Measurements from ENCODE around the gene CIPC.
A peak's percentile ranks its signal among the peaks of the same experiment; 100 is the strongest.

CIPC gene

DNA sequence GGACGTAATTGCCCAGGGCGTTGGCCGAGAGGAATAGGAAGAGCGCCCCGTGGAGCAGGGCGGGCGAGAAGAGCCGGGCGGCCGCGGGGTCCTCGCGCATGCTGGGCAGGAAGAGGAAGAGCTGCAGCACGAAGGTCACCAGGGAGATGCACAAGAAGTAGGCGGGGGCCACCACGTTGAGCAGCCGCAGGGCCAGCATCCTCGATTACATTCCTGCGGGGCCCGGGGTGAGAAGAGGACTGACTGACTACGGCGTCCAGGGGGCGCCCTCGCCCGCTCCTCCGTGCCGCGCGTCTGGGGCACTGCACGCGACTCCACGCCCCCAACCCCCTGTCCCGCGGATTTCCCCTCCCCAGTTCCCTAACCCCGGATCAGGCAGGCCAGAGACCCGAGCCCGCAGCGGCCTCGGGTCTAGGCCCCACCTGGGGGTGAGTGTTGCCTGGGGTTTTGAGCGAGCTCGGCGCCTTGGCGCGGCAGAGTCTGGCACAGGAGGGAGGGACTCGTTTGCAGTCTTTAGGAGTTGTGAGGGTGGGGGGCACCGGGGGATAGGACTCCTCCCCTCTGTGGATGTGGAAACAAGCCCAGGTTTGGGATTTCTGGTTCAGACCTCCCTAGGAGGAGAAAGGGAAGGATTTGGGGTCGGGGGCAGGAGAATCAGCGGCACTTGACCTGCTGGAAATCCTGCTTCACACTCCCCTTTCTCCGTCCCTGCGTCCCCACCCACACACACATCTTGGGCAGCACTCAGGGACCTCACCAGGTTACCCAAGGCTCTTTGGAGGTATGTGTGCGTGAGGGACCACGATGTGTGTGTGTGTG, 41.7 kb downstream of the CIPC start:
- Histone ChIP-seq H3K27ac (replicated peaks) (no peak overlapping the region), H3K4me3 (replicated peaks; ENCODE audit: insufficient read depth, low read length) (no peak overlapping the region), H3K27me3 (ENCODE audit: insufficient read depth, poor library complexity, severe bottlenecking) (peaks cover 7% of the 10 kb centered on the region)
- no peak for TF ChIP-seq SPI1 (IDR thresholded peaks at IDR 0.05; ENCODE audit: borderline replicate concordance, low read depth)
- TF ChIP-seq, protein P1, sequence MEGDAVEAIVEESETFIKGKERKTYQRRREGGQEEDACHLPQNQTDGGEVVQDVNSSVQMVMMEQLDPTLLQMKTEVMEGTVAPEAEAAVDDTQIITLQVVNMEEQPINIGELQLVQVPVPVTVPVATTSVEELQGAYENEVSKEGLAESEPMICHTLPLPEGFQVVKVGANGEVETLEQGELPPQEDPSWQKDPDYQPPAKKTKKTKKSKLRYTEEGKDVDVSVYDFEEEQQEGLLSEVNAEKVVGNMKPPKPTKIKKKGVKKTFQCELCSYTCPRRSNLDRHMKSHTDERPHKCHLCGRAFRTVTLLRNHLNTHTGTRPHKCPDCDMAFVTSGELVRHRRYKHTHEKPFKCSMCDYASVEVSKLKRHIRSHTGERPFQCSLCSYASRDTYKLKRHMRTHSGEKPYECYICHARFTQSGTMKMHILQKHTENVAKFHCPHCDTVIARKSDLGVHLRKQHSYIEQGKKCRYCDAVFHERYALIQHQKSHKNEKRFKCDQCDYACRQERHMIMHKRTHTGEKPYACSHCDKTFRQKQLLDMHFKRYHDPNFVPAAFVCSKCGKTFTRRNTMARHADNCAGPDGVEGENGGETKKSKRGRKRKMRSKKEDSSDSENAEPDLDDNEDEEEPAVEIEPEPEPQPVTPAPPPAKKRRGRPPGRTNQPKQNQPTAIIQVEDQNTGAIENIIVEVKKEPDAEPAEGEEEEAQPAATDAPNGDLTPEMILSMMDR (IDR thresholded peaks at IDR 0.05; ENCODE audit: insufficient read depth, low read length): peak; percentile 25
- peak in 1 of 2 experiments; percentile 15 for DNase-seq (ENCODE audit: low read depth in 1 of 2, low spot score in 1 of 2)

DNA sequence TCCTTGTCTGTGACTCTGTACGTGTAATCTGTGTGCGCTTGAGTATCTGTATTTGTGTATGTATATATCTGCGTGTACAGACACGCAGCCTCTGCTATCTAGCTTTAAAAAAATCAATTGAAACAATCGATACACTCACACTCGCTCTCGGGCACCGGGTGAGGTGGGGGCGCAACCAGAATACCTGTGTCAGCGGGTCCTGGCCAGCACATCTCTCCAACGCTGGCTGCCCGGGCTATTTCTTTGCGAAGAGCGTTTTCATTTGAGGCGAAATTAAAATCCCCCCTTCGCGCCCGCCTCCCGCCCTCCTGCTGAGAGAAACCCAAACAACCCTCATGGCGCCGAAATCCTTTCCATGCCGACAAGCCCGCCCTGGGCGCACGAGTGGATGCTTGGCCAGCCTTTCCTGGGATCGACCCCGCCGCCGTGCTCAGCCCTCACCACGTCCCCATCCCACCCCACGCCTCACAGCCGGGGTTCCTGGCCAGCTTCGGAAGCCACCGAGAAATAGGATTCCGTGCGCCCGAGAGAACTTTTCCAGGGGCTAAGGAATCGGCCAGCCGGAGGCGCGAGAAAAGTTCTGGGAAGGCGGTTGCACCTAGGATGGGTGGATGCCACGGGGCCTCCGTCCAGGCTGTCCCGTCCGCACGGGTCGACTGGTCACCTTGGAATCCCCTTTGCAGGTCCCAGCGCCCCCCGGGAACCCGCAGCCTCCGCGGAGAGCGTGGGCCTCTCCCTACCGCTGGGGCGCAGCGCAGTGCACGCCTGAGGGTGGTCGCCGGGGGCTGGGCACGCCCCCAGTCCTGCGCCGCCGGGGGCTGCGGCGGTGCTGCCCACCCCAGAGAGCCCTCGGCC, 42.5 kb downstream of the CIPC start:
- Histone ChIP-seq H3K27me3 (ENCODE audit: insufficient read depth, poor library complexity, severe bottlenecking) (peaks cover 7% of the 10 kb centered on the region), H3K4me3 (replicated peaks; ENCODE audit: insufficient read depth, low read length) (no peak overlapping the region), H3K27ac (replicated peaks) (no peak overlapping the region)
- TF ChIP-seq SPI1 (IDR thresholded peaks at IDR 0.05; ENCODE audit: borderline replicate concordance, low read depth) (no peak), POLR2AphosphoS5 (IDR thresholded peaks at IDR 0.05; ENCODE audit: low read depth) (no peak), GABPA (IDR thresholded peaks at IDR 0.05; ENCODE audit: low read depth) (no peak)
- TF ChIP-seq, protein P1 (IDR thresholded peaks at IDR 0.05; ENCODE audit: insufficient read depth, low read length): no peak
- TF ChIP-seq, protein P2, sequence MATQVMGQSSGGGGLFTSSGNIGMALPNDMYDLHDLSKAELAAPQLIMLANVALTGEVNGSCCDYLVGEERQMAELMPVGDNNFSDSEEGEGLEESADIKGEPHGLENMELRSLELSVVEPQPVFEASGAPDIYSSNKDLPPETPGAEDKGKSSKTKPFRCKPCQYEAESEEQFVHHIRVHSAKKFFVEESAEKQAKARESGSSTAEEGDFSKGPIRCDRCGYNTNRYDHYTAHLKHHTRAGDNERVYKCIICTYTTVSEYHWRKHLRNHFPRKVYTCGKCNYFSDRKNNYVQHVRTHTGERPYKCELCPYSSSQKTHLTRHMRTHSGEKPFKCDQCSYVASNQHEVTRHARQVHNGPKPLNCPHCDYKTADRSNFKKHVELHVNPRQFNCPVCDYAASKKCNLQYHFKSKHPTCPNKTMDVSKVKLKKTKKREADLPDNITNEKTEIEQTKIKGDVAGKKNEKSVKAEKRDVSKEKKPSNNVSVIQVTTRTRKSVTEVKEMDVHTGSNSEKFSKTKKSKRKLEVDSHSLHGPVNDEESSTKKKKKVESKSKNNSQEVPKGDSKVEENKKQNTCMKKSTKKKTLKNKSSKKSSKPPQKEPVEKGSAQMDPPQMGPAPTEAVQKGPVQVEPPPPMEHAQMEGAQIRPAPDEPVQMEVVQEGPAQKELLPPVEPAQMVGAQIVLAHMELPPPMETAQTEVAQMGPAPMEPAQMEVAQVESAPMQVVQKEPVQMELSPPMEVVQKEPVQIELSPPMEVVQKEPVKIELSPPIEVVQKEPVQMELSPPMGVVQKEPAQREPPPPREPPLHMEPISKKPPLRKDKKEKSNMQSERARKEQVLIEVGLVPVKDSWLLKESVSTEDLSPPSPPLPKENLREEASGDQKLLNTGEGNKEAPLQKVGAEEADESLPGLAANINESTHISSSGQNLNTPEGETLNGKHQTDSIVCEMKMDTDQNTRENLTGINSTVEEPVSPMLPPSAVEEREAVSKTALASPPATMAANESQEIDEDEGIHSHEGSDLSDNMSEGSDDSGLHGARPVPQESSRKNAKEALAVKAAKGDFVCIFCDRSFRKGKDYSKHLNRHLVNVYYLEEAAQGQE (IDR thresholded peaks at IDR 0.05; ENCODE audit: insufficient replicate concordance, low read depth): no peak
- no peak for DNase-seq (ENCODE audit: low read depth in 1 of 2, low spot score in 1 of 2)

DNA sequence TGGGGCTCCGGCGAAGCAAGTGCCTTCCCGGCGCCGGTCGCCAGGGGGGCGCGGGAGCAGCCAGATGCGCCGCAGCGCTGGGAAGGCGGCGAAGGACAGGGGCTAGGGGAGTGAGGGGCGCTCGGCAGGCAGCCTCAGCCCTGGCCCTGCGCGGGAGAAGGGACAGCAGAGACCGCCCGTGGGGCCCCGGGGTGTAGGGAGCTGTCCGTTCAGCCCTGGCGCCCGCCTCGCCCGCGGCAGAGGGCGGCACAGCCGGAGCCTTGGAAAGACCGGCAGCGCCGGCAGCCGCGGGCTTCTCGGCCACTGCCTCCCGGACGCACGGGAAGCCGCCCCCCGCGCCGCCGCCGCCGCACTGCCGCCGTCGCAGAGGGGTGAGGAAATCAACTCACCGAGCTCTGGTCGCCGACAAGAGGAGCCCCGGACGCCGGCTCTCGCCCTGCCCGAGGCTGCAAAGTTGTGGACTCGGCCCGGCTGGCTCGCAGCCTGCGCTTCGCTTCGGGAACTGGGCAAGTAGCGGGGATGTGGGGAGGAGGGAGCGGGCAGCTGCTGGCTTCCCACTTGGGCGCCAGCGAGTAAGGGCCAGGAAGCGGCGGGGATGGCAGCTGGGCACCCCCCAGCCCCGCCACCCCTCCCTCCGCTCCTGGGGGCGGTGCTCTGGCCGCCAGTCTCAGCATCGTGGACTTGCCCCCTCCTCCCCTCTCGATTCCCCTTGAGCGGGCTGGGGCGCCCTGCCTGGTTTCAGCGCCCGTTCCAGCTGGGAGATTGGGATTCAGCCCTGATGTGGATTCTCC, 43.4 kb downstream of the CIPC start, which contains the start of gene ZDHHC22:
Gene ZDHHC22 (minus strand): TSS at position 578 of the 791 bp plus-strand sequence. CDS start 2,053 bp downstream, outside the sequence.
- TF ChIP-seq, protein P2 (IDR thresholded peaks at IDR 0.05; ENCODE audit: insufficient replicate concordance, low read depth): peak; percentile 28
- TF ChIP-seq SPI1 (IDR thresholded peaks at IDR 0.05; ENCODE audit: borderline replicate concordance, low read depth): no peak
- no peak for DNase-seq (ENCODE audit: low read depth in 1 of 2, low spot score in 1 of 2)
- Histone ChIP-seq H3K4me3 (replicated peaks; ENCODE audit: insufficient read depth, low read length) (no peak within 1 kb of the TSS), H3K27ac (replicated peaks) (no peak within 1 kb of the TSS), H3K27me3 (ENCODE audit: insufficient read depth, poor library complexity, severe bottlenecking) (peaks cover 7% of the 10 kb centered on the region)

Data from HL-60 (cell line).